Fibroblast of lung (primary cell): Measurements from ENCODE around the gene SLC6A19. TPM values are rescaled to one million over a fixed set of nuclear protein-coding genes. Genes with fewer than 3 reads are reported as not detected.

ENCODE experiments used
- DNase-seq, 2 donors: peaks; one replicate each; pipeline versions ENCODE4 v3.0.0 to v3.0.0-alpha.2; 2010; ENCODE audit warnings: low read depth in 2 of 2
- H2AFZ ChIP-seq: 2 replicates; pipeline ENCODE4 v1.5.1; 2012; ENCODE audit warnings: low read length, control low read depth, inconsistent platforms
- H3K27ac ChIP-seq: 2 replicates; pipeline ENCODE4 v1.5.1; 2011; ENCODE audit warnings: low read length, control low read depth; ENCODE audit not compliant: insufficient read depth
- H3K27me3 ChIP-seq: 2 replicates; pipeline ENCODE4 v1.5.1; 2011; ENCODE audit warnings: mild to moderate bottlenecking, low read length; ENCODE audit not compliant: control insufficient read depth, insufficient read depth
- H3K36me3 ChIP-seq: 2 replicates; pipeline ENCODE4 v1.5.1; 2011; ENCODE audit warnings: low read length; ENCODE audit not compliant: control insufficient read depth, insufficient read depth
- H3K4me1 ChIP-seq: 2 replicates; pipeline ENCODE4 v1.5.1; 2011; ENCODE audit warnings: low read length; ENCODE audit not compliant: control insufficient read depth, insufficient read depth; ENCODE audit errors: extremely low read depth
- H3K4me2 ChIP-seq: 2 replicates; pipeline ENCODE4 v1.5.1; 2011; ENCODE audit warnings: low read length, control low read depth; ENCODE audit not compliant: insufficient read depth; ENCODE audit errors: extremely low read depth
- H3K4me3 ChIP-seq, 4 experiments: fragments of 200-600 bp in 1 of 4; sonication (generic) in 1 of 4; replicated peaks in 1 of 4; 2 replicates each; pipeline ENCODE4 v1.5.1; 2011 to 2016; ENCODE audit warnings: low read length in 4 of 4, low read depth in 3 of 4, mild to moderate bottlenecking in 3 of 4, control low read depth in 2 of 4, inconsistent platforms in 1 of 4, mixed read lengths in 1 of 4; ENCODE audit not compliant: insufficient read depth in 1 of 4; ENCODE audit errors: control extremely low read depth in 1 of 4
- H3K79me2 ChIP-seq: 2 replicates; pipeline ENCODE4 v1.5.1; 2012; ENCODE audit warnings: mild to moderate bottlenecking, low read length, inconsistent platforms; ENCODE audit not compliant: control insufficient read depth, insufficient read depth
- H3K9ac ChIP-seq: 2 replicates; pipeline ENCODE4 v1.5.1; 2011; ENCODE audit warnings: mild to moderate bottlenecking, low read length, control low read depth; ENCODE audit not compliant: insufficient read depth
- H3K9me3 ChIP-seq: 2 replicates; pipeline ENCODE4 v1.5.1; 2012; ENCODE audit warnings: low read depth, low read length; ENCODE audit not compliant: control insufficient read depth, insufficient read depth
- H4K20me1 ChIP-seq: 2 replicates; pipeline ENCODE4 v1.5.1; 2011; ENCODE audit warnings: low read length; ENCODE audit not compliant: control insufficient read depth, insufficient read depth; ENCODE audit errors: extremely low read depth
- CTCF ChIP-seq, 2 donors: IDR thresholded peaks in 1 of 2; conservative IDR thresholded peaks in 1 of 2; 1 replicate in 1 of 2; 2 replicates in 1 of 2; pipeline ENCODE4 v1.5.1; 2011 to 2012; ENCODE audit warnings: low read length in 2 of 2, control low read depth in 1 of 2, inconsistent platforms in 1 of 2, low read depth in 1 of 2, mild to moderate bottlenecking in 1 of 2
- EZH2 ChIP-seq: IDR thresholded peaks from 2 replicates; pipeline ENCODE4 v1.5.1; 2012; ENCODE audit warnings: low read length, control low read depth, mild to moderate bottlenecking; ENCODE audit errors: missing control alignments
- polyA plus RNA-seq, 2 donors: library from polyadenylated mRNA; depleted of rRNA in 1 of 2; stranded (reverse) in 1 of 2; unstranded in 1 of 2; fragments of >200 nt; gene quantifications; 2 replicates each; pipeline ENCODE4 v1.2.1, GENCODE V29; 2011 to 2012; ENCODE audit warnings: missing spikeins in 1 of 2
- total RNA-seq: library from RNA; depleted of rRNA; stranded (reverse); fragments of >200 nt; gene quantifications from 2 replicates; pipeline ENCODE4 v1.2.1, GENCODE V29; 2014

The SLC6A19 gene
- total and polyA plus RNA-seq, 2 donors (not counting 1 experiment from before 2014, with no cell fraction given) = not detected

- no peaks in the 10 kb centered on the region for H3K4me1 ChIP-seq
- H2AFZ ChIP-seq = no peak overlapping the region
- no peak for DNase-seq
- TF ChIP-seq EZH2 = no peak
- no peak for TF ChIP-seq CTCF (conservative IDR thresholded peaks at IDR 0.05 in 1 of 2, IDR thresholded peaks at IDR 0.05 in 1 of 2; ENCODE audit: low read depth in 1 of 2, low read length in 2 of 2)
- H3K4me3 ChIP-seq = no peak overlapping the region
- H3K9ac ChIP-seq = no peak overlapping the region
- peaks cover 14% of the 10 kb centered on the region for H3K27me3 ChIP-seq
- no peak overlapping the region for H3K4me2 ChIP-seq
- no peaks in the 10 kb centered on the region for H3K9me3 ChIP-seq
- no peaks in the 10 kb centered on the region for H4K20me1 ChIP-seq
- no peaks in the 10 kb centered on the region for H3K36me3 ChIP-seq
- no peaks in the 10 kb centered on the region for H3K79me2 ChIP-seq
- no peak overlapping the region for H3K27ac ChIP-seq
Measured at GRCh38 chr5:1159341-1159675, 42.1 kb upstream of the SLC6A19 start.

- Histone ChIP-seq H3K4me1 (no peaks in the 10 kb centered on the region), H4K20me1 (no peaks in the 10 kb centered on the region), H3K79me2 (no peaks in the 10 kb centered on the region), H3K27ac (no peak overlapping the region), H2AFZ (no peak overlapping the region), H3K36me3 (no peaks in the 10 kb centered on the region), H3K27me3 (peaks cover 11% of the 10 kb centered on the region), H3K4me3 (no peak overlapping the region), H3K9me3 (no peaks in the 10 kb centered on the region), H3K9ac (no peak overlapping the region), H3K4me2 (no peak overlapping the region)
- TF ChIP-seq CTCF (conservative IDR thresholded peaks at IDR 0.05 in 1 of 2, IDR thresholded peaks at IDR 0.05 in 1 of 2; ENCODE audit: low read depth in 1 of 2, low read length in 2 of 2) (no peak), EZH2 (no peak)
- DNase-seq = no peak
Measured at GRCh38 chr5:1159774-1160406, 41.5 kb upstream of the SLC6A19 start.

- TF ChIP-seq EZH2 (no peak), CTCF (conservative IDR thresholded peaks at IDR 0.05 in 1 of 2, IDR thresholded peaks at IDR 0.05 in 1 of 2; ENCODE audit: low read depth in 1 of 2, low read length in 2 of 2) (no peak)
- Histone ChIP-seq H3K27ac (no peak overlapping the region), H3K9ac (no peak overlapping the region), H3K27me3 (peaks cover 7% of the 10 kb centered on the region), H2AFZ (no peak overlapping the region), H3K36me3 (no peaks in the 10 kb centered on the region), H3K4me3 (no peak overlapping the region), H3K4me2 (no peak overlapping the region), H3K4me1 (no peaks in the 10 kb centered on the region), H3K9me3 (no peaks in the 10 kb centered on the region), H4K20me1 (no peaks in the 10 kb centered on the region), H3K79me2 (no peaks in the 10 kb centered on the region)
- peak in 1 of 2 donors; percentile 16 for DNase-seq
Measured at GRCh38 chr5:1161108-1161832, 40.1 kb upstream of the SLC6A19 start.
